ENCODE measurements around the gene SHISAL1. TPM values are rescaled to one million over a fixed set of nuclear protein-coding genes. Genes with fewer than 3 reads are reported as not detected.

The SHISAL1 gene
- total RNA-seq, 4 donors from 2014 or later, result 1.1 to 3.3 (median 1.4) TPM

- TF ChIP-seq CTCF (IDR thresholded peaks at IDR 0.05), result no peak
- TF ChIP-seq POLR2A (IDR thresholded peaks at IDR 0.05), result no peak
- H3K4me3 ChIP-seq, result no peak overlapping the region
- no peaks in the 10 kb centered on the region for H3K4me1 ChIP-seq
- H3K9me3 ChIP-seq, result no peaks in the 10 kb centered on the region
- no peak overlapping the region for H3K27ac ChIP-seq
- DNase-seq, result no peak
- no peaks in the 10 kb centered on the region for H3K36me3 ChIP-seq
- no peaks in the 10 kb centered on the region for H3K27me3 ChIP-seq
Observed at GRCh38 chr22:44319685-44320084, 6.9 kb upstream of the SHISAL1 start.

- no peak overlapping the region for H3K27ac ChIP-seq
- no peak overlapping the region for H3K4me3 ChIP-seq
- H3K4me1 ChIP-seq, result no peaks in the 10 kb centered on the region
- TF ChIP-seq CTCF (IDR thresholded peaks at IDR 0.05) (no peak), POLR2A (IDR thresholded peaks at IDR 0.05) (no peak)
- H3K27me3 ChIP-seq, result no peaks in the 10 kb centered on the region
- DNase-seq, result no peak
- no peaks in the 10 kb centered on the region for H3K9me3 ChIP-seq
- no peaks in the 10 kb centered on the region for H3K36me3 ChIP-seq
Observed at GRCh38 chr22:44318751-44319150, 6.0 kb upstream of the SHISAL1 start.

- no peak for DNase-seq
- TF ChIP-seq CTCF (IDR thresholded peaks at IDR 0.05), result no peak
- no peak for TF ChIP-seq POLR2A (IDR thresholded peaks at IDR 0.05)
Observed at GRCh38 chr22:44317886-44318637, 5.3 kb upstream of the SHISAL1 start.

GRCh38 chr22:44317123-44317444, 4.3 kb upstream of the SHISAL1 start:
- no peak for TF ChIP-seq POLR2A (IDR thresholded peaks at IDR 0.05)
- no peak for TF ChIP-seq CTCF (IDR thresholded peaks at IDR 0.05)
- Histone ChIP-seq H3K4me3 (no peak overlapping the region), H3K27ac (no peak overlapping the region), H3K4me1 (no peaks in the 10 kb centered on the region), H3K9me3 (no peaks in the 10 kb centered on the region), H3K36me3 (no peaks in the 10 kb centered on the region), H3K27me3 (no peaks in the 10 kb centered on the region)
- DNase-seq, result no peak

More at GRCh38 chr22:44317886-44318637, 5.3 kb upstream of the SHISAL1 start:
- Histone ChIP-seq H3K4me1 (no peaks in the 10 kb centered on the region), H3K27ac (no peak overlapping the region), H3K9me3 (no peaks in the 10 kb centered on the region), H3K36me3 (no peaks in the 10 kb centered on the region), H3K4me3 (no peak overlapping the region), H3K27me3 (no peaks in the 10 kb centered on the region)

GRCh38 chr22:44316393-44317122, 3.8 kb upstream of the SHISAL1 start:
- Histone ChIP-seq H3K27ac (no peak overlapping the region), H3K4me1 (no peaks in the 10 kb centered on the region), H3K27me3 (no peaks in the 10 kb centered on the region), H3K4me3 (no peak overlapping the region), H3K9me3 (no peaks in the 10 kb centered on the region), H3K36me3 (no peaks in the 10 kb centered on the region)
- DNase-seq, result no peak
- no peak for TF ChIP-seq CTCF (IDR thresholded peaks at IDR 0.05)
- no peak for TF ChIP-seq POLR2A (IDR thresholded peaks at IDR 0.05)

Data from Peyer's patch (tissue), 4 donors.